ENCODE data around the gene PLEKHA6.

Gene PLEKHA6

GRCh38 chr1:204174958-204175357 lies 184.8 kb downstream of the PLEKHA6 start:
- TF ChIP-seq TCF4 (CRISPR knock-in tag; IDR thresholded peaks at IDR 0.05; ENCODE audit: borderline replicate concordance) (no peak), CSRNP3 (CRISPR knock-in tag; IDR thresholded peaks at IDR 0.05) (no peak), PATZ1 (CRISPR knock-in tag; IDR thresholded peaks at IDR 0.05; ENCODE audit: borderline replicate concordance) (no peak), ZNF8 (CRISPR knock-in tag; IDR thresholded peaks at IDR 0.05) (no peak), BACH2 (CRISPR knock-in tag; IDR thresholded peaks at IDR 0.05; ENCODE audit: borderline replicate concordance) (no peak), ESRRG (CRISPR knock-in tag; IDR thresholded peaks at IDR 0.05) (no peak)
- no peak for ATAC-seq

DNA sequence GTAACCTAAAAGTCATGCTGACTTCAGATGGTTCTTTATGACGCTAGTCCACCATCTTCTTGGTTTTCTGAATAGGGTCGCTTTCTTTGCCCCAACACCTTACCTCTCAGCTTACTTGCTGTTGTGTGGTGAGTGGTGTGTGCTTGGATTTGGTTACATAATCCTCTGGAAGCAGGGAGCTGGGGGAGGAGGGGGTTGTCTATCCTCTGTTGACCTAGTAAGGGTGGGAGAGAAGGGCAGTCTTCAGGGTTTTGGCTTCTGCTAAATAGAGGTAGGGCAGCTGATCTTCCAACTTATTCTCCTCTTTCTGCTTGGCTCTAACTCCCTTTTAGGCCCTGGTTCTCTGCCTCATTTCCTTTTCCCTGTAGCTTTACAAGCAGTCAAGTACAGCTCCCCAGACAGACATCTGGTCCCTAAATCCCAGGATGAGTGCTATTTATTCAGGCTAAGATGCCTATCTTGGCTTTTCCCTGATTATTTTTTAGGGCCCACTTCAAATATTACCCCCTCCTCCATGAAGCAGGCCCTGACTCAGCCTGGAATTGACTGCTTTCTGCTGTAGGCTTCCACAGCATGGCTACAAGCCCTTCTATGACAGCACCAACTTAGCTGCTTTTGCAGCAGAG lies 187.2 kb downstream of the PLEKHA6 start:
- TF ChIP-seq RARB (CRISPR knock-in tag; IDR thresholded peaks at IDR 0.05) (no peak), CSRNP3 (CRISPR knock-in tag; IDR thresholded peaks at IDR 0.05) (no peak), BACH2 (CRISPR knock-in tag; IDR thresholded peaks at IDR 0.05; ENCODE audit: borderline replicate concordance) (no peak), ZFP3 (CRISPR knock-in tag; IDR thresholded peaks at IDR 0.05) (no peak), PATZ1 (CRISPR knock-in tag; IDR thresholded peaks at IDR 0.05; ENCODE audit: borderline replicate concordance) (no peak), ZC3H10 (CRISPR knock-in tag; IDR thresholded peaks at IDR 0.05) (no peak), GLIS3 (CRISPR knock-in tag; IDR thresholded peaks at IDR 0.05) (no peak), ARNTL (CRISPR knock-in tag; IDR thresholded peaks at IDR 0.05; ENCODE audit: borderline replicate concordance, low read depth) (no peak), CSDC2 (CRISPR knock-in tag; IDR thresholded peaks at IDR 0.05) (no peak), SNAI2 (CRISPR knock-in tag; IDR thresholded peaks at IDR 0.05) (no peak), ZFP30 (CRISPR knock-in tag; IDR thresholded peaks at IDR 0.05) (no peak)
- TF ChIP-seq, protein P1, sequence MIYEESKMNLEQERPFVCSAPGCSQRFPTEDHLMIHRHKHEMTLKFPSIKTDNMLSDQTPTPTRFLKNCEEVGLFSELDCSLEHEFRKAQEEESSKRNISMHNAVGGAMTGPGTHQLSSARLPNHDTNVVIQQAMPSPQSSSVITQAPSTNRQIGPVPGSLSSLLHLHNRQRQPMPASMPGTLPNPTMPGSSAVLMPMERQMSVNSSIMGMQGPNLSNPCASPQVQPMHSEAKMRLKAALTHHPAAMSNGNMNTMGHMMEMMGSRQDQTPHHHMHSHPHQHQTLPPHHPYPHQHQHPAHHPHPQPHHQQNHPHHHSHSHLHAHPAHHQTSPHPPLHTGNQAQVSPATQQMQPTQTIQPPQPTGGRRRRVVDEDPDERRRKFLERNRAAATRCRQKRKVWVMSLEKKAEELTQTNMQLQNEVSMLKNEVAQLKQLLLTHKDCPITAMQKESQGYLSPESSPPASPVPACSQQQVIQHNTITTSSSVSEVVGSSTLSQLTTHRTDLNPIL (CRISPR knock-in tag; IDR thresholded peaks at IDR 0.05; ENCODE audit: low read depth): no peak
- ATAC-seq: no peak

DNA sequence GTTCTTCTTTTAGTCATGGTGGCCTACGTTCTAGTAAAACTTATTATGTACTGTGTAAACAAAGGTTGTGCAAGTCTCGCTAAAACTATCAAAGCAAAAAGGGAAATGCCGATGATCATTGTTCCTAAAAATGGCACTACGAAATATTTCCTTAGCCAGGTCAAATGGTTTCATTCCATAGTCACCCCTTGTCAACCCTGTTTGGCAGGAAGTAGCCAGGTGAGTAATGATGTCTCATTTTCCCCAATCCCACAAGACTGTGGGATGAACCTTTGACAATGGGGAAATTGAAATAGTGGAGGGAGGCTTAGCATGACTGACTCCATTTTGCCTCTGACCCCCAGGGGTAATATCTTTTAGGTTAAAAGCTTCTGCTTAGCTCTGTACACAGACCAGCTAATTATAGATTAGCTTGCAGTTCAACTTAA lies 188.0 kb downstream of the PLEKHA6 start:
- TF ChIP-seq, protein P1 (CRISPR knock-in tag; IDR thresholded peaks at IDR 0.05; ENCODE audit: low read depth): no peak
- TF ChIP-seq OSR1 (CRISPR knock-in tag; IDR thresholded peaks at IDR 0.05) (peak; percentile 96), ZFP30 (CRISPR knock-in tag; IDR thresholded peaks at IDR 0.05) (no peak)
- no peak for ATAC-seq

GRCh38 chr1:204170494-204171155 lies 189.1 kb downstream of the PLEKHA6 start:
- ATAC-seq: no peak
- TF ChIP-seq, protein P1 (CRISPR knock-in tag; IDR thresholded peaks at IDR 0.05; ENCODE audit: low read depth): no peak
- TF ChIP-seq SNAI2 (CRISPR knock-in tag; IDR thresholded peaks at IDR 0.05) (no peak), PPARA (CRISPR knock-in tag; IDR thresholded peaks at IDR 0.05; ENCODE audit: borderline replicate concordance) (no peak), TCF4 (CRISPR knock-in tag; IDR thresholded peaks at IDR 0.05; ENCODE audit: borderline replicate concordance) (no peak), CSRNP3 (CRISPR knock-in tag; IDR thresholded peaks at IDR 0.05) (no peak), GLIS3 (CRISPR knock-in tag; IDR thresholded peaks at IDR 0.05) (no peak), POU6F1 (CRISPR knock-in tag; IDR thresholded peaks at IDR 0.05; ENCODE audit: borderline replicate concordance, low read depth) (no peak), TOX (CRISPR knock-in tag; IDR thresholded peaks at IDR 0.05; ENCODE audit: borderline replicate concordance) (no peak), RARB (CRISPR knock-in tag; IDR thresholded peaks at IDR 0.05) (no peak), OSR1 (CRISPR knock-in tag; IDR thresholded peaks at IDR 0.05) (no peak)
